HG02885 (cell line): ENCODE measurements around the gene AK1.
"Not testable (repeated sequence)": the region's sequence is repeated elsewhere in the genome, so short reads cannot be mapped to it uniquely, and the experiment has no call there.

Experiments
- ATAC-seq: cut with Tn5 transposase; IDR thresholded peaks from one replicate; pipeline ENCODE4 v1.9.1; 2021; ENCODE audit warnings: mild to moderate bottlenecking; ENCODE audit not compliant: unreplicated experiment, poor library complexity

Gene AK1

GRCh38 chr9:127885508-127886281 is 8.2 kb upstream of the AK1 start:
- ATAC-seq: no peak

DNA sequence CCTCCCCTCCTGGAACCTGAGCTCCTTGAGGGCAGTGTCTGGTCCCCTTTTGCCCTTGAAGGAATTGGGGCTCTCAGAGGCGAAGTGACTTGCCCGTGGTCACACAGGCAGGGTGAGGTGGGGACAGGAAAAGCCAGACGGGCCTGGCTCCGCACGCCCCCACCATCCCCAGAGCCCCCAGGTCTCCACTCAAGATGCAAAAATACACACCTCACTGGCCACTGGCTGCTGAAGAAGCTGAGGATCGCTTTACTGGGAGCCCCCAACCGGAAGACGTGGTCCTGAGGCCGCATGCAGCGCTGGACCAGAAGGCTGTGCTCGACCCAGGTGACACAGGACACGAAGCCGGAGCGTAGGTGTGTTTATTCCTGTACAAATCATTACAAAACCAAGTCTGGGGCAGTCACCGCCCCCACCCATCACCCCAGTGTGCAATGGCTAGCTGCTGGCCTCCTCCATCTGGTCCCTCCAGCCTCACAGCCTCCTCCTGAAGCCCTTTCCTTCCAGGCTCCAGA is 7.6 kb upstream of the AK1 start:
- ATAC-seq: no peak

GRCh38 chr9:127884427-127884911 is 7.0 kb upstream of the AK1 start:
- ATAC-seq: no peak

DNA sequence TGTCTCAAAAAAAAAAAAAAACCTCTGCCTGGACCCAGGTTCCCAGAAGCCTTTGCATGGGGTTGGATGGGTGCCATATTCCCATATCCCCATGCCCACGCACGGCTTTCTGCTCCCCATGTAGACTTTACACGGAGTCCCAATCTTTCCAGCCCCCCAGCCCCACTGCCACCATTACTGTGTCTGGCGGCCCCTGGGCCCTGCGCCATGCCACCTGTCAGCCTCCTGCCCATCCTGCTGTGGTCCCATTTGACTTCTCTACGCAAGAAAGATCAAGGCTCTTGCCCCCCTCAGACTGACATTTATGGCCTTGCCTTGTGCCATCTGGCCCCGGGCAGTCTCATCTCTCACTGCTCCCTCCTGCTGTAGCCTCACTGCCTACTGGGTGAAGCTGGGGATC is 6.5 kb upstream of the AK1 start:
- no peak for ATAC-seq

GRCh38 chr9:127881715-127882114 is 4.2 kb upstream of the AK1 start:
- ATAC-seq: not testable (repeated sequence)

DNA sequence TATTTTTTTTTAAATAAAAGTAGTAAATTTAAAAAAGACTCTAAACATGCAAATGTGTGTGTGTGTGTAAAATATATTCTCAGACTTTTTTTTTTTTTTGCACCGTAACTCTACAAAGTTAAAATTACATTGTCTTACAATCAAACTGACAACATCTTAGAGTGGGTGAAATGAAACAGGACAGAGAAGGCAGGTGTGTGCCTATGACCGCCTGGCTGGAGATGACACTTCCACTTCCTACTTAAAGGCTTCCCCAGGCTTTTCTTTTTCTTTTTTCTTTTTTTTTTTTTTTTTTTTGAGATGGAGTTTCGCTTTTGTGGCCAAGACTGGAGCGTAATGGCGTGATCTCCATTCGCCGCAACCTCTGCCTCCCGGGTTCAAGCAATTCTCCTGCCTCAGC is 2.7 kb upstream of the AK1 start:
- ATAC-seq: no peak

GRCh38 chr9:127878652-127879390 is 1.3 kb upstream of the AK1 start:
- no peak for ATAC-seq

GRCh38 chr9:127878001-127878651 is 651 bp upstream of the AK1 start:
- ATAC-seq: no peak

- ATAC-seq: no peak
Measured at GRCh38 chr9:127876764-127877562, 512 bp downstream of the AK1 start.

GRCh38 chr9:127876026-127876763 is 1.3 kb downstream of the AK1 start:
- ATAC-seq: no peak

DNA sequence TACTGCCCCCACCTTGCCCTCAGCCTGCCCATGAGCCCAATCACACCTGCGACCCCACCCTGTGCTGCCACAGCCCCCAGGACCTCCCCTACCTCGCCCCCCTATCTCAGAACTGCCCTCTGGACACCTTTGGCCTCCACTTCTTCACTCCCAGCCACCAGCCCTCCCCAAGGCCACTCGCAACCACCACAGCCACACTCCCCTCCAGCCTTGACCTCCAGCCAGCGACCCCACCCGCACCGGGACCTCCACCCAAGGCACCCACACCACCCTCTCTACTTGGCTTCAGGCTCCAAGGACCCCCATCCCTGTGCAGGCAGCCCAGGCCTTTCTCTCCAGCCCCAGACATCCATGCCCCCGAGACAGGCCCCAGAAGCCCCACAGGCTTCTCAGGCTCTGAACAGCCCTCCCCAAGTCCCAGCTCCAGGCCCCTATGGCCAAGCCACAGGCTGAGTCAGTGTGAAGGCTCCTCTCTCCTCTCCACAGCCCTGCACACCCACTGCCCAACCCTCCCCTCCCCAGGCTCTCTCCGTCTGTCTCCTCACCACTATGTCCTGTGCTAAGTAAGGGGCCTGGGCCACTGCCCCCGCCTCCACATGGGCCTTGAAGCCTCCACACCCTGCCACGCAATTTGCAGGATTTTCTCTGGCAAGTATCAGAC is 2.0 kb downstream of the AK1 start:
- ATAC-seq: no peak

DNA sequence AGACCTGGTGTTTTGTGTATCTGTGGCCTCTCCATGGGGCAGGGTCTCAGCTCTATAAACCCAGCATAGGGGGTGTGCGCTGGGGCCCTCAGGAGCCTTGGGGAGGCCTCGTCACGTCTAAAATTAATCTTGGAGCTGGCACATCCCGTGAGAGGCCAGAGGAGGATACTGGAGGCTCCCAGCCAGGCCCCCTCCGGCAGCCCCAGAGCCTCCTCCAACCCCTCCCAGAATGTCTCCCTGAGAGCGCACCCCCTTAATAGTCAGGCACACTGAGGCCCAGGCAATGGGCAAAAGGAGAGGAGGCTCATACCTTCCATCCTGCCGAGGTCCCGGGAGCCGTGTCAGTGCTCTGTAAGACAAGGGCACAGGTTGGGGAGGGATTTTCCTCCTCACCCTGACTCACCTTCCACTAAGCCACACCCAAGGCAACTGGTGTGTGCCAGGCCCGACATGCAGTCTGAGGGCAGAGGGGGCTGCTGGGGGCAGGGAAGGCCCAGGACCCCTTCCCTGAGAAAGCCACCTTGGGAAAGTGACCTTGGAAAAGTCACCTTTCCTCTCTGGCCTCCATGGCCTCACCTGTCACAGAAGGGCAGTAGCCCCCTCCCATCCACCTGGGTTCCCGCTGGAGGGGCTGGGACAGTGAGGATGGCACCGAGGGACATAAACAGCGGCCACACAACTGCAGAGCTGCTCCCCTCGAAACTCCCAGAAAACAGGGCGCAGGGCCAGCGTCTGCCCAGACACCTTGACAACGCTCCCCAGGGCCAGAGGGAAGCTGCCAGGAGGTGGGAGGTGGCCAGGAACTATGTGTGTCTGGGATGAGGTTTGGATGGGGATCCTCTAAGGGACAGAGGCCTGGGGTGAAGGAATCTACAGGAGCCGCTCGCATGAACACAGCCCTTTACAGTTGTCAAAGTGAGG is 2.9 kb downstream of the AK1 start:
- no peak for ATAC-seq

DNA sequence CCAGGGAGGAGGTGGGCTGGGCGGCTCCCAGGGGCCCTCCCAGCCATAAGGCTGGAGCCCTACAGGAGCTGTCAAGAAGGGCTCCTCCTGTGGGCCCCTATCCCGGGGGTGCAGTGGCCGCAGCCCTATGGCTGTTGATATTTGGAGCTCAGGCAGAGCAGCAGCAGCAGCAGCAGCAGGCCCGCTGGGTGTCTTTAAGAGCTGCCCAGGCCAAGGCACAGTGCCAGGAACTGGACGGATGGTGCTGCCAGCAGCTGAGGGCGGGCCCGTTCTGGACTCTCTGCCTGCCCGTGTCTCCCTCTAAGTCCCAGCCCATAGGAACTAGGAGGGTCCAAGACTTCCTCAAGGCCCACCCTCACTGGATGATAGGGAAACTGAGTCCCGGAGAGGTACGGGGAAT is 3.6 kb downstream of the AK1 start:
- no peak for ATAC-seq

DNA sequence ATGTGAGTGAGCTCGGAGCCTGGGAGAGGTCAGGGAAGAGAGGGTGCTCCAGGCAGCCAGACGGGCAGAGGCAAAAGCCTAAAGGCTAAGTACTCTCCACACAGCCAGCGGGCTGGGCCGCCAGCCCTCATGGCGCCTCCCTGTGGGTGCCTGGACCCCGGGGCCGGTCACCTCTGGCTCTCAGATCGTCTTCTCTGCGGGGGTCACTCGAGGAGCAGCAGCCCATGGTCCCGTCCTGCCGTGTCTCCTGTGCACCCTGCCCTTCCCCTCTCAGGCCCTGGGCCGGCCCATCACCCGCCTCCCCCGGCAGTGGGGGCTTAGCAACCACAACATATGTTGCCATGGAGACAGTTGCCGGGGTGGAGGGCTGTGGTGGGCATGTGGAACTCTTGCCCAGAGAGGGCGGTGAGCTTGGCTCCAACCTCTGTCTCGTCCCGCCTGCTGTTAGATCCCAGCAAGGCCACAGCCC is 4.2 kb downstream of the AK1 start:
- no peak for ATAC-seq

DNA sequence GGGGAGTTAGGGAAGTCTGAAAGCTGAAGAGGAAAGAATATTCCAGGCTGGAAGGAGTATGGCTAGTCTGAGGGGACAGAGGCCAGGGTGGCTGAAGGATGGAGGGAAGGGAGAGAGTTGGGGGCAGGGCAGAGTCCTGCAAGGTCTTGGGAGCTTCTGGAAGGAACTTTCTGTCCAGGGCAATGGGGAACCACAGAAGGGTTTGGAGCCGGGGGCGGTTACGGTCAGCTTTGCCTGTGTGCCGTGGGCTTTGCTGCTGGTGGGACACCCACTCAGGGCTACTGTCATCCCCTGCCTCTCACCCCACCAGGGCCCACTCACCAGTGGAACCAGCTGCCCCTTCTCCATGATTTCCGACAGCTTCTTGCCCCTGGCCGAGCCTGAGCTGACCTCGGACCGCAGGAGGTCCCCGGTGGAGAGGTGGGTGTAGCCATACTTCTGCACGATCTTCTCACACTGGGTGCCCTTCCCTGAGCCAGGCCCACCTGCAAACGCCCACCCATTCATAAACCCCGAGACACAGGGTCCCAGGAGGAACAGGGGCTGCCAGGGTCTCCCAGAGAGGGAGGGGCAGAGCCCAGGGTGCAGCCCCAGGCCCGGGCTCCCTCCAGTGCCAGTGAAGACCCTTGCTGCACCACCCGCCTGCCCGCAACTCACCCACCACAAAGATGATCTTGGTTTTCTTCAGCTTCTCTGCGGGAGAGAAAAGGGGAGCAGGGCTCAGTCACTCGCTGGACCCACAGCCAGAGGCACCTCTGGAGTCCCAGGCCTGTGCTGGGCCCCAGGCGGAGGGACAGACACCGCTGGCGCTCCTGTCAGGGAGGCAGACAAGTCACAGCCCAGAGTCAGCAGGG is 4.9 kb downstream of the AK1 start:
- no peak for ATAC-seq

GRCh38 chr9:127871531-127871930 is 5.9 kb downstream of the AK1 start:
- no peak for ATAC-seq

GRCh38 chr9:127870887-127871286 is 6.6 kb downstream of the AK1 start:
- ATAC-seq: no peak
